Left renal cortex interstitium (tissue), 4 donors: Measurements from ENCODE around the gene RCBTB1. TPM values are rescaled to one million over a fixed set of nuclear protein-coding genes. Genes with fewer than 3 reads are reported as not detected.
A peak's percentile ranks its signal among the peaks of the same experiment; 100 is the strongest.

ENCODE experiments used
- DNase-seq, 4 donors: peaks; one replicate each; pipeline ENCODE4 v3.0.0-alpha.2; 2013; ENCODE audit warnings: low read depth in 4 of 4, low spot score in 2 of 4, missing footprints in 1 of 4
- polyA plus RNA-seq, 4 donors: library from polyadenylated mRNA; unstranded; fragments of 120-200 nt; gene quantifications; one replicate each; pipeline ENCODE4 v1.2.1, GENCODE V29; 2013; ENCODE audit not compliant: insufficient read length in 4 of 4

The RCBTB1 gene
- polyA plus RNA-seq, 4 donors: 34.8 to 46.6 (median 39.2) TPM

- DNase-seq: no peak
Measured at GRCh38 chr13:49563516-49563915, 21.8 kb downstream of the RCBTB1 start.

- no peak for DNase-seq
Measured at GRCh38 chr13:49561062-49561410, 24.3 kb downstream of the RCBTB1 start.

- no peak for DNase-seq
Measured at GRCh38 chr13:49560270-49561061, 24.9 kb downstream of the RCBTB1 start.

GRCh38 chr13:49559006-49559405, 26.4 kb downstream of the RCBTB1 start:
- no peak for DNase-seq

GRCh38 chr13:49554387-49554786, 31.0 kb downstream of the RCBTB1 start:
- no peak for DNase-seq

- DNase-seq: no peak
Measured at GRCh38 chr13:49553888-49554287, 31.5 kb downstream of the RCBTB1 start.

- DNase-seq: no peak
Measured at GRCh38 chr13:49550942-49551644, 34.3 kb downstream of the RCBTB1 start.

GRCh38 chr13:49549289-49549688, 36.1 kb downstream of the RCBTB1 start:
- DNase-seq: no peak

GRCh38 chr13:49546561-49546960, 38.8 kb downstream of the RCBTB1 start:
- no peak for DNase-seq

- DNase-seq: no peak
Measured at GRCh38 chr13:49545661-49546060, 39.7 kb downstream of the RCBTB1 start.

- DNase-seq: no peak
Measured at GRCh38 chr13:49543656-49544055, 41.7 kb downstream of the RCBTB1 start.

GRCh38 chr13:49540552-49540951, 44.8 kb downstream of the RCBTB1 start:
- no peak for DNase-seq

- DNase-seq: no peak
Measured at GRCh38 chr13:49539746-49540145, 45.6 kb downstream of the RCBTB1 start.

GRCh38 chr13:49539313-49539712, 46.0 kb downstream of the RCBTB1 start:
- DNase-seq: no peak

- no peak for DNase-seq
Measured at GRCh38 chr13:49538404-49538803, 47.0 kb downstream of the RCBTB1 start.

GRCh38 chr13:49536144-49536873, 49.0 kb downstream of the RCBTB1 start:
- no peak for DNase-seq

GRCh38 chr13:49533591-49534269, 51.6 kb downstream of the RCBTB1 start:
- DNase-seq: no peak

GRCh38 chr13:49533011-49533410, 52.3 kb downstream of the RCBTB1 start:
- no peak for DNase-seq

GRCh38 chr13:49532593-49532992, 52.8 kb downstream of the RCBTB1 start:
- DNase-seq: peak in 1 of 4 donors; percentile 25

GRCh38 chr13:49530457-49530856, 54.9 kb downstream of the RCBTB1 start:
- DNase-seq: peak in 1 of 4 donors; percentile 15

- DNase-seq: no peak
Measured at GRCh38 chr13:49528161-49528560, 57.2 kb downstream of the RCBTB1 start.
